Measurements from ENCODE around the gene FOXP1.

DNA sequence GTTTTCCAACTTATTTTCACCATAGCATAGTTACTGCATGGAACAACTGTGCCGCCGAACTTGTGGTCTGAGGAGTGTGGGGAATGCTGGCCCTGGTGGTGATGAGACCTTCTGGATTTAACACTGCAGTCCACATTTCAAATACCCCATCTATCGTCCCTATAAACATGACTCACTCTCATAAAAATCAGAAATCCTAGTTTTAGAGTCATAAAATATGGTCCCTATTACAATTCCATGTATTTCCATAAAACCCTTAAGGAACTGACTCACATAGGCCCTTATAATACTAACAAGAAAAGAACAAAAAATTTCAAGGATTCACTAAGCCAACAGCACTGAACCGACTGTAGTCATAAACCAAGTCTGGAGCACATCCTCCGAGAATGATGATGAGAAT, 147.2 kb downstream of the FOXP1 start:
- TF ChIP-seq, protein P1, sequence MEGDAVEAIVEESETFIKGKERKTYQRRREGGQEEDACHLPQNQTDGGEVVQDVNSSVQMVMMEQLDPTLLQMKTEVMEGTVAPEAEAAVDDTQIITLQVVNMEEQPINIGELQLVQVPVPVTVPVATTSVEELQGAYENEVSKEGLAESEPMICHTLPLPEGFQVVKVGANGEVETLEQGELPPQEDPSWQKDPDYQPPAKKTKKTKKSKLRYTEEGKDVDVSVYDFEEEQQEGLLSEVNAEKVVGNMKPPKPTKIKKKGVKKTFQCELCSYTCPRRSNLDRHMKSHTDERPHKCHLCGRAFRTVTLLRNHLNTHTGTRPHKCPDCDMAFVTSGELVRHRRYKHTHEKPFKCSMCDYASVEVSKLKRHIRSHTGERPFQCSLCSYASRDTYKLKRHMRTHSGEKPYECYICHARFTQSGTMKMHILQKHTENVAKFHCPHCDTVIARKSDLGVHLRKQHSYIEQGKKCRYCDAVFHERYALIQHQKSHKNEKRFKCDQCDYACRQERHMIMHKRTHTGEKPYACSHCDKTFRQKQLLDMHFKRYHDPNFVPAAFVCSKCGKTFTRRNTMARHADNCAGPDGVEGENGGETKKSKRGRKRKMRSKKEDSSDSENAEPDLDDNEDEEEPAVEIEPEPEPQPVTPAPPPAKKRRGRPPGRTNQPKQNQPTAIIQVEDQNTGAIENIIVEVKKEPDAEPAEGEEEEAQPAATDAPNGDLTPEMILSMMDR (IDR thresholded peaks at IDR 0.05), result no peak
- TF ChIP-seq POLR2AphosphoS5 (IDR thresholded peaks at IDR 0.05) (no peak), POLR2A (IDR thresholded peaks at IDR 0.05) (no peak)
